ENCODE results near the gene PELI2.

DNA sequence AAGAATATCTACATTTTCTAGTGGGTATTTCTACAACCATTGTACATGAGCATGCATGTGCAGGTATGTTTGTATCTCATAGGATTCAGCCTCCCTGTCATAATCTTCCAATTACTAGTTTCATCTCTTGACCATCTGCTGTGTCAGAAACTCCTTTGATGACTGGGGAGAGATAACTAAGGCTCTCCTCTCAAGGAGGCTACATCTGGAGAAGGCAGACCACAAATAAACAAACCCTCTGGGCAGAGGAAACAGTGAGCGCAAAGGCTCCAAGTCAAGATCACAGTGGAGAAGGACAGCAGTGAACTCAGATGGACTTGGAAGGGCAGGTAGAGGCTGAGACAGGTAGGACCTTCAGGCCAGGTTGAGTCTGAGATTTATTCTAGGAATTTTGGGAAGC is 166.4 kb downstream of the PELI2 start:
- TF ChIP-seq CTCF (conservative IDR thresholded peaks at IDR 0.05 in 1 of 2, IDR thresholded peaks at IDR 0.05 in 1 of 2; ENCODE audit: low read depth in 1 of 2, low read length in 2 of 2) (no peak), EZH2 (IDR thresholded peaks at IDR 0.05; ENCODE audit: low read length, missing control alignments) (no peak)
